Mucosa of descending colon (tissue), 3 donors: Measurements from ENCODE around the gene GFOD2. TPM values are rescaled to one million over a fixed set of nuclear protein-coding genes. Genes with fewer than 3 reads are reported as not detected.

Source experiments
- ATAC-seq: fragments of 200-7000 bp; cut with Tn5 transposase; one replicate; pipeline ENCODE4 v1.9.1; 2020; ENCODE audit warnings: mild to moderate bottlenecking, moderate library complexity
- DNase-seq, 3 donors: peaks; one replicate each; pipeline ENCODE4 v3.0.0-alpha.2; 2020
- H3K36me3 ChIP-seq: fragments of 200-600 bp; one replicate; pipeline ENCODE4 v1.8.0; 2021; ENCODE audit warnings: low read depth, mild to moderate bottlenecking
- H3K4me1 ChIP-seq: fragments of 200-600 bp; one replicate; pipeline ENCODE4 v1.8.0; 2021; ENCODE audit warnings: low read depth, mild to moderate bottlenecking
- H3K4me3 ChIP-seq: fragments of 200-600 bp; one replicate; pipeline ENCODE4 v1.8.0; 2021; ENCODE audit warnings: mild to moderate bottlenecking
- H3K9me3 ChIP-seq: fragments of 200-600 bp; one replicate; pipeline ENCODE4 v1.8.0; 2021; ENCODE audit warnings: mild to moderate bottlenecking
- intact Hi-C, 2 donors: fragments of 100-400 bp; cut with DNase I in 1 of 2; cut with micrococcal nuclease in 1 of 2; formaldehyde crosslinking; loops; one replicate each; pipeline versions ENCODE4 v1.11.0 to v1.11.1; 2022; cut with DNase I, micrococcal nuclease
- total RNA-seq, 3 donors: library from RNA; stranded (reverse); fragmentation: NEBNext Ultra II Directional in 2 of 3; extraction: Animal tissue kit (Norgen Biotek cat#: 25700) in 2 of 3; gene quantifications; one replicate each; pipeline versions ENCODE4 v1.2.1 to v1.2.4, GENCODE V29; 2021 to 2023
- TF ChIP-seq, protein P1 (sequence below): fragments of 200-600 bp; IDR thresholded peaks from one replicate; pipeline ENCODE4 v1.8.0; 2022; ENCODE audit warnings: antibody characterized with exemption, mild to moderate bottlenecking
- donor health status: DM: no; HTN: no; CAD: no; lungs with moderate emphysema.
- donor health status: DM: no; HTN: no; CAD: no.
- donor health status: DM: no; HTN: yes; CAD: no.

The GFOD2 gene
- total RNA-seq, 3 donors from 2014 or later, result 25.6 to 29.2 (median 27.9) TPM

GRCh38 chr16:67673712-67674580, 45.2 kb downstream of the GFOD2 start:
- TF ChIP-seq, protein P1, sequence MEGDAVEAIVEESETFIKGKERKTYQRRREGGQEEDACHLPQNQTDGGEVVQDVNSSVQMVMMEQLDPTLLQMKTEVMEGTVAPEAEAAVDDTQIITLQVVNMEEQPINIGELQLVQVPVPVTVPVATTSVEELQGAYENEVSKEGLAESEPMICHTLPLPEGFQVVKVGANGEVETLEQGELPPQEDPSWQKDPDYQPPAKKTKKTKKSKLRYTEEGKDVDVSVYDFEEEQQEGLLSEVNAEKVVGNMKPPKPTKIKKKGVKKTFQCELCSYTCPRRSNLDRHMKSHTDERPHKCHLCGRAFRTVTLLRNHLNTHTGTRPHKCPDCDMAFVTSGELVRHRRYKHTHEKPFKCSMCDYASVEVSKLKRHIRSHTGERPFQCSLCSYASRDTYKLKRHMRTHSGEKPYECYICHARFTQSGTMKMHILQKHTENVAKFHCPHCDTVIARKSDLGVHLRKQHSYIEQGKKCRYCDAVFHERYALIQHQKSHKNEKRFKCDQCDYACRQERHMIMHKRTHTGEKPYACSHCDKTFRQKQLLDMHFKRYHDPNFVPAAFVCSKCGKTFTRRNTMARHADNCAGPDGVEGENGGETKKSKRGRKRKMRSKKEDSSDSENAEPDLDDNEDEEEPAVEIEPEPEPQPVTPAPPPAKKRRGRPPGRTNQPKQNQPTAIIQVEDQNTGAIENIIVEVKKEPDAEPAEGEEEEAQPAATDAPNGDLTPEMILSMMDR, result no peak
- Histone ChIP-seq H3K36me3 (no peaks in the 10 kb centered on the region), H3K4me1 (peaks cover 27% of the 10 kb centered on the region), H3K4me3 (no peak overlapping the region), H3K9me3 (no peaks in the 10 kb centered on the region)
- intact Hi-C loops, result no loop called here
- ATAC-seq (peak; percentile 75), DNase-seq (peak; percentile 84 to 86 (median 85))

GRCh38 chr16:67672739-67673662, 46.1 kb downstream of the GFOD2 start:
- intact Hi-C loops, result no loop called here
- DNase-seq, result peak in 2 of 3 donors; percentile 82 to 84
- TF ChIP-seq, protein P1, result peak; percentile 66
- Histone ChIP-seq H3K36me3 (no peaks in the 10 kb centered on the region), H3K4me1 (peaks cover 24% of the 10 kb centered on the region), H3K9me3 (no peaks in the 10 kb centered on the region), H3K4me3 (no peak overlapping the region)
- ATAC-seq, result peak; percentile 61

GRCh38 chr16:67672306-67672705, 46.8 kb downstream of the GFOD2 start:
- Histone ChIP-seq H3K4me3 (no peak overlapping the region), H3K36me3 (no peaks in the 10 kb centered on the region), H3K4me1 (peaks cover 29% of the 10 kb centered on the region), H3K9me3 (no peaks in the 10 kb centered on the region)
- TF ChIP-seq, protein P1, result no peak
- intact Hi-C loops, result no loop called here
- DNase-seq (no peak), ATAC-seq (no peak)

DNA sequence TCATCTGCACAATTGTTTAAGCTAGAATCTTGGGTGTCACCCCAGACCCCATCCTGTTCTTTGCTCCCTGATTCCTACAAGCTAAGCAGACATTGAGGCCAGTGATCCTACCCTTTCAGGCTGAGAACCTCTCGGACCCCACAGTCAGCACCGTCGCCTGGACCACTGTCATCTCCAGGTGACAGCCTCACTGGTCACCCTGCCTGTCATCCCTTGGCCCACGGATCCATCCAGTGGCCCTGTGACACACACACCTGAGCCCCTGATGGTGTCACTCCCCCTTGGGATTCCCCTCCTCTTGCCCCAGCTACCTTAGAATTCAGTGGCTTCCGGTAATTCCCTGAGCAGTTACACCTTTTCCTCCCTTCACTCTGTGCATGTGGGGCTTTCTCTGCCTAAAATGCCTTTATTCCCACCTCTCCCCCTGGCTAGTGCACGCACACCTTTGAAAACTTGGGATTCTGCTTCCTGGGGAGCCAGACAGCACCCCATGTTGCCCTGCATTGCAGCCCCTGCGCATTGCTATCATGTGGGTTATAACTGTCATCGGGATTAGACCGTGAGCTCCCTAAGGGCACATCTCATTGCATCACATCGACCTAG, 49.5 kb downstream of the GFOD2 start:
- peaks cover 27% of the 10 kb centered on the region for H3K4me1 ChIP-seq
- intact Hi-C loops, result loop anchor here in 1 of 2 donors (10.0 kb wide), 1 partner anchor 125 kb away; no protein-coding TSS in a partner anchor
- no peak for ATAC-seq
- H3K36me3 ChIP-seq, result no peaks in the 10 kb centered on the region
- no peaks in the 10 kb centered on the region for H3K9me3 ChIP-seq
- TF ChIP-seq, protein P1, result no peak
- DNase-seq, result peak in 1 of 3 donors; percentile 21
- no peak overlapping the region for H3K4me3 ChIP-seq

- peaks cover 18% of the 10 kb centered on the region for H3K4me1 ChIP-seq
Observed at GRCh38 chr16:67668495-67669157, 50.5 kb downstream of the GFOD2 start.

More at GRCh38 chr16:67668495-67669157, 50.5 kb downstream of the GFOD2 start:
- no peak overlapping the region for H3K4me3 ChIP-seq
- H3K36me3 ChIP-seq, result no peaks in the 10 kb centered on the region
- ATAC-seq (no peak), DNase-seq (no peak)
- H3K9me3 ChIP-seq, result no peaks in the 10 kb centered on the region
- TF ChIP-seq, protein P1, result no peak
- intact Hi-C loops, result loop anchor here in 1 of 2 donors (10.0 kb wide), 1 partner anchor 124 kb away; no protein-coding TSS in a partner anchor
